Measurements from ENCODE around the gene SPATS2. TPM values are rescaled to one million over a fixed set of nuclear protein-coding genes. Genes with fewer than 3 reads are reported as not detected.

Gene SPATS2
- total RNA-seq, 1 experiment from 2014 or later = 56.3 TPM

- Histone ChIP-seq H3K36me3 (ENCODE audit: control insufficient read depth, insufficient read depth, low read length) (no peaks in the 10 kb centered on the region), H3K27me3 (ENCODE audit: control insufficient read depth, insufficient read depth, low read length) (no peaks in the 10 kb centered on the region), H3K4me1 (ENCODE audit: control insufficient read depth, insufficient read depth, low read length) (peaks cover 9% of the 10 kb centered on the region; the same call in 1 of the 2 replicates), H3K27ac (ENCODE audit: low read length) (no peak overlapping the region), H3K9me3 (ENCODE audit: control insufficient read depth, insufficient read depth, low read depth, low read length) (no peaks in the 10 kb centered on the region), H3K4me3 (ENCODE audit: low read depth in 2 of 2, low read length in 2 of 2) (no peak overlapping the region)
- intact Hi-C loops (cut with micrococcal nuclease; ENCODE audit: unreplicated experiment) = no loop called here
- TF ChIP-seq TCF7L2 (IDR thresholded peaks at IDR 0.05; ENCODE audit: low read depth, low read length) (no peak), POLR2AphosphoS5 (IDR thresholded peaks at IDR 0.05; ENCODE audit: low read depth, low read length) (no peak), SIN3A (IDR thresholded peaks at IDR 0.05; ENCODE audit: borderline replicate concordance, insufficient read depth, low read depth, low read length) (no peak)
- TF ChIP-seq, protein P1, sequence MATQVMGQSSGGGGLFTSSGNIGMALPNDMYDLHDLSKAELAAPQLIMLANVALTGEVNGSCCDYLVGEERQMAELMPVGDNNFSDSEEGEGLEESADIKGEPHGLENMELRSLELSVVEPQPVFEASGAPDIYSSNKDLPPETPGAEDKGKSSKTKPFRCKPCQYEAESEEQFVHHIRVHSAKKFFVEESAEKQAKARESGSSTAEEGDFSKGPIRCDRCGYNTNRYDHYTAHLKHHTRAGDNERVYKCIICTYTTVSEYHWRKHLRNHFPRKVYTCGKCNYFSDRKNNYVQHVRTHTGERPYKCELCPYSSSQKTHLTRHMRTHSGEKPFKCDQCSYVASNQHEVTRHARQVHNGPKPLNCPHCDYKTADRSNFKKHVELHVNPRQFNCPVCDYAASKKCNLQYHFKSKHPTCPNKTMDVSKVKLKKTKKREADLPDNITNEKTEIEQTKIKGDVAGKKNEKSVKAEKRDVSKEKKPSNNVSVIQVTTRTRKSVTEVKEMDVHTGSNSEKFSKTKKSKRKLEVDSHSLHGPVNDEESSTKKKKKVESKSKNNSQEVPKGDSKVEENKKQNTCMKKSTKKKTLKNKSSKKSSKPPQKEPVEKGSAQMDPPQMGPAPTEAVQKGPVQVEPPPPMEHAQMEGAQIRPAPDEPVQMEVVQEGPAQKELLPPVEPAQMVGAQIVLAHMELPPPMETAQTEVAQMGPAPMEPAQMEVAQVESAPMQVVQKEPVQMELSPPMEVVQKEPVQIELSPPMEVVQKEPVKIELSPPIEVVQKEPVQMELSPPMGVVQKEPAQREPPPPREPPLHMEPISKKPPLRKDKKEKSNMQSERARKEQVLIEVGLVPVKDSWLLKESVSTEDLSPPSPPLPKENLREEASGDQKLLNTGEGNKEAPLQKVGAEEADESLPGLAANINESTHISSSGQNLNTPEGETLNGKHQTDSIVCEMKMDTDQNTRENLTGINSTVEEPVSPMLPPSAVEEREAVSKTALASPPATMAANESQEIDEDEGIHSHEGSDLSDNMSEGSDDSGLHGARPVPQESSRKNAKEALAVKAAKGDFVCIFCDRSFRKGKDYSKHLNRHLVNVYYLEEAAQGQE (IDR thresholded peaks at IDR 0.05; ENCODE audit: insufficient read depth in 1 of 2, low read depth in 2 of 2, low read length in 1 of 2) = no peak
- TF ChIP-seq, protein P2, sequence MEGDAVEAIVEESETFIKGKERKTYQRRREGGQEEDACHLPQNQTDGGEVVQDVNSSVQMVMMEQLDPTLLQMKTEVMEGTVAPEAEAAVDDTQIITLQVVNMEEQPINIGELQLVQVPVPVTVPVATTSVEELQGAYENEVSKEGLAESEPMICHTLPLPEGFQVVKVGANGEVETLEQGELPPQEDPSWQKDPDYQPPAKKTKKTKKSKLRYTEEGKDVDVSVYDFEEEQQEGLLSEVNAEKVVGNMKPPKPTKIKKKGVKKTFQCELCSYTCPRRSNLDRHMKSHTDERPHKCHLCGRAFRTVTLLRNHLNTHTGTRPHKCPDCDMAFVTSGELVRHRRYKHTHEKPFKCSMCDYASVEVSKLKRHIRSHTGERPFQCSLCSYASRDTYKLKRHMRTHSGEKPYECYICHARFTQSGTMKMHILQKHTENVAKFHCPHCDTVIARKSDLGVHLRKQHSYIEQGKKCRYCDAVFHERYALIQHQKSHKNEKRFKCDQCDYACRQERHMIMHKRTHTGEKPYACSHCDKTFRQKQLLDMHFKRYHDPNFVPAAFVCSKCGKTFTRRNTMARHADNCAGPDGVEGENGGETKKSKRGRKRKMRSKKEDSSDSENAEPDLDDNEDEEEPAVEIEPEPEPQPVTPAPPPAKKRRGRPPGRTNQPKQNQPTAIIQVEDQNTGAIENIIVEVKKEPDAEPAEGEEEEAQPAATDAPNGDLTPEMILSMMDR (IDR thresholded peaks at IDR 0.05) = no peak
- ChIA-PET CTCF (interaction anchor here (0.7 kb wide), 1 partner anchor 432 kb away, joined by 7 read pairs; no protein-coding TSS in a partner anchor), POLR2A (no interaction called here)
- no TSS peak for BruUV-seq (replicated peaks)
- in situ Hi-C loops (cut with HindIII; ENCODE audit: low pct_unique_long_range_greater_than_20kb, low sequenced_read_pairs) = no loop called here
- no peak for ATAC-seq
- no peak for DNase-seq (ENCODE audit: low read depth, low spot score)
These were observed 53.3 kb downstream of the SPATS2 start for GRCh38 chr12:49420556-49420955.

DNA sequence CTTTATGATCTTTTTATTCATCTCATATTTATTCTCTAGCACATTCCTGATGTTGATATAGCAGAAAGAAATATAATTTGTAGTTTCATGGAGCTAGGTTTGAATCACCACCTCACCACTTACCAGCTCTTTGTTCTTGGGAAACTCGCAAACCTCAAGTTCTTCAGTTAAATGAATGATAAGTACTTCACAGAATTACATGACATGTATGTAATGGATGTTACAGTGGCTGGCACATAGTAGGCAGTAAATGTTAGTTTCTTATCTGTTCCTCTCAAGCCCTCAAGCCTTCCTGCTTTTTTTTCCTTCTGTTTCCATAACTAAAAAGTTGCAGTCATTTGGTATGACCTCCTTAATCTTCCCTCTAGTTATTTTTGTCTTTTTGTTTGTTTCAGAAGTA, 54.9 kb downstream of the SPATS2 start:
- H3K9me3 ChIP-seq (ENCODE audit: control insufficient read depth, insufficient read depth, low read depth, low read length) = no peaks in the 10 kb centered on the region
- in situ Hi-C loops (cut with HindIII; ENCODE audit: low pct_unique_long_range_greater_than_20kb, low sequenced_read_pairs) = no loop called here
- no peak overlapping the region for H3K4me3 ChIP-seq (ENCODE audit: low read depth in 2 of 2, low read length in 2 of 2)
- H3K27ac ChIP-seq (ENCODE audit: low read length) = no peak overlapping the region
- no peaks in the 10 kb centered on the region for H3K36me3 ChIP-seq (ENCODE audit: control insufficient read depth, insufficient read depth, low read length)
- CTCF ChIA-PET = no interaction called here
- peaks cover 9% of the 10 kb centered on the region; the same call in 1 of the 2 replicates for H3K4me1 ChIP-seq (ENCODE audit: control insufficient read depth, insufficient read depth, low read length)
- TF ChIP-seq TCF7L2 (IDR thresholded peaks at IDR 0.05; ENCODE audit: low read depth, low read length) = peak; percentile 28; the same call in 1 of the 2 replicates
- TF ChIP-seq, protein P1 (IDR thresholded peaks at IDR 0.05; ENCODE audit: insufficient read depth in 1 of 2, low read depth in 2 of 2, low read length in 1 of 2) = no peak
- POLR2A ChIA-PET = interaction anchor here (0.6 to 0.9 kb wide), 3 partner anchors 13 to 76 kb away, joined by 3 to 7 read pairs (median 6); partner anchors contain the start of gene SPATS2
- DNase-seq (ENCODE audit: low read depth, low spot score) (no peak), ATAC-seq (no peak)
- BruUV-seq (replicated peaks) = no TSS peak
- no peaks in the 10 kb centered on the region for H3K27me3 ChIP-seq (ENCODE audit: control insufficient read depth, insufficient read depth, low read length)
- intact Hi-C loops (cut with micrococcal nuclease; ENCODE audit: unreplicated experiment) = no loop called here

All from Panc1 (cell line).